K562 (cell line): Measurements from ENCODE around the gene SDCCAG8. TPM values are rescaled to one million over a fixed set of nuclear protein-coding genes. Genes with fewer than 3 reads are reported as not detected.

Experiments used
- AFF4 ChIP-seq: sonication (generic); formaldehyde crosslinking; IDR thresholded peaks from 2 replicates; pipeline ENCODE4 v1.8.0; 2023; ENCODE audit warnings: mild to moderate bottlenecking, missing genetic modification reagents
- CTBP1 ChIP-seq: fragments of 450-650 bp; IDR thresholded peaks from 2 replicates; pipeline ENCODE4 v1.6.1; 2016; ENCODE audit warnings: borderline replicate concordance
- EHMT2 ChIP-seq: fragments of 450-650 bp; IDR thresholded peaks from 2 replicates; pipeline ENCODE4 v1.6.1; 2018; ENCODE audit warnings: antibody characterized with exemption
- FOXK1 ChIP-seq: sonication (generic); formaldehyde crosslinking; IDR thresholded peaks from 2 replicates; pipeline ENCODE4 v1.8.0; 2022; ENCODE audit warnings: missing genetic modification reagents, mild to moderate bottlenecking, borderline replicate concordance
- ILF3 ChIP-seq: fragments of 450-650 bp; IDR thresholded peaks from 2 replicates; pipeline ENCODE4 v1.6.1; 2018; ENCODE audit warnings: antibody characterized with exemption, mild to moderate bottlenecking, moderate library complexity, borderline replicate concordance
- MAFF ChIP-seq: IDR thresholded peaks from 2 replicates; pipeline ENCODE4 v1.6.1; 2012; ENCODE audit warnings: low read length, improper control_type of control experiment
- NEUROD1 ChIP-seq: fragments of 150-350 bp; IDR thresholded peaks from 2 replicates; pipeline ENCODE4 v1.6.1; 2014; ENCODE audit warnings: borderline replicate concordance, low read length, low read depth; ENCODE audit not compliant: partially characterized antibody
- NFIC ChIP-seq: fragments of 450-650 bp; IDR thresholded peaks from 2 replicates; pipeline ENCODE4 v1.6.1; 2017; ENCODE audit warnings: mild to moderate bottlenecking, inconsistent platforms
- PHF20 ChIP-seq: fragments of 450-650 bp; IDR thresholded peaks from 2 replicates; pipeline ENCODE4 v1.6.1; 2018; ENCODE audit not compliant: partially characterized antibody
- PTTG1 ChIP-seq: fragments of 450-650 bp; IDR thresholded peaks from 2 replicates; pipeline ENCODE4 v1.6.1; 2016; ENCODE audit warnings: low read depth, mild to moderate bottlenecking, missing genetic modification characterization, missing compliant biosample characterization
- RAD21 ChIP-seq, 2 experiments: fragments of 250-450 bp in 1 of 2; fragments of 450-650 bp in 1 of 2; sonication (Bioruptor Pico) in 1 of 2; formaldehyde crosslinking in 1 of 2; IDR thresholded peaks in 1 of 2; conservative IDR thresholded peaks in 1 of 2; 2 replicates each; pipeline versions ENCODE4 v1.4.0 to v1.8.0; 2020 to 2022; ENCODE audit warnings: mild to moderate bottlenecking in 2 of 2, moderate library complexity in 1 of 2
- RBBP5 ChIP-seq: fragments of 200-600 bp; sonication (generic); IDR thresholded peaks from 2 replicates; pipeline ENCODE4 v1.6.1; 2012; ENCODE audit warnings: borderline replicate concordance, mild to moderate bottlenecking, low read length, control low read depth, inconsistent platforms; ENCODE audit not compliant: insufficient read depth, poor library complexity, severe bottlenecking
- RFX7 ChIP-seq: fragments of 250-450 bp; sonication (Bioruptor Pico); IDR thresholded peaks from 2 replicates; pipeline ENCODE4 v1.5.1; 2021; ENCODE audit warnings: mild to moderate bottlenecking
- SMC3 ChIP-seq: conservative IDR thresholded peaks from 2 replicates; pipeline ENCODE4 v1.6.1; 2011; ENCODE audit warnings: low read depth, low read length, improper control_type of control experiment; ENCODE audit not compliant: insufficient read depth
- SRSF7 ChIP-seq: fragments of 200-400 bp; formaldehyde crosslinking; optimal IDR thresholded peaks from 2 replicates; pipeline ENCODE3; 2017; ENCODE audit warnings: mild to moderate bottlenecking, low read depth, low read length
- SRSF9 ChIP-seq: fragments of 200-400 bp; formaldehyde crosslinking; IDR thresholded peaks from 2 replicates; pipeline ENCODE4 v1.6.1; 2017; ENCODE audit warnings: low read depth, low read length, borderline replicate concordance
- TBL1XR1 ChIP-seq, 2 experiments: IDR thresholded peaks; 2 replicates each; pipeline ENCODE4 v1.6.1; 2012; ENCODE audit warnings: improper control_type of control experiment in 2 of 2, low read length in 2 of 2, mild to moderate bottlenecking in 1 of 2
- ZNF212 ChIP-seq: fragments of 450-650 bp; formaldehyde crosslinking; IDR thresholded peaks from 2 replicates; pipeline ENCODE4 v1.4.0; 2020; ENCODE audit warnings: mild to moderate bottlenecking
- ZNF384 ChIP-seq: IDR thresholded peaks from 2 replicates; pipeline ENCODE4 v1.6.1; 2012; ENCODE audit warnings: low read depth, low read length, improper control_type of control experiment
- ZNF445 ChIP-seq: fragments of 250-450 bp; sonication (Bioruptor Pico); IDR thresholded peaks from 2 replicates; pipeline ENCODE4 v1.4.0; 2020; ENCODE audit warnings: low read depth, mild to moderate bottlenecking, moderate library complexity
- ZNF583 ChIP-seq: fragments of 250-450 bp; sonication (Bioruptor Pico); IDR thresholded peaks from 2 replicates; pipeline ENCODE4 v1.4.0; 2020
- ZNF695 ChIP-seq: fragments of 450-650 bp; formaldehyde crosslinking; IDR thresholded peaks from 2 replicates; pipeline ENCODE4 v1.4.0; 2020; ENCODE audit warnings: mild to moderate bottlenecking, moderate library complexity
- ZNF830 ChIP-seq: fragments of 250-450 bp; sonication (Bioruptor Pico); IDR thresholded peaks from 2 replicates; pipeline ENCODE4 v1.5.0; 2021; ENCODE audit warnings: mild to moderate bottlenecking
- polyA plus RNA-seq, 8 experiments: library from polyadenylated mRNA; depleted of rRNA in 4 of 8; stranded (reverse) in 5 of 8; unstranded in 3 of 8; fragments of >200 nt; fragmentation: Nextera tagmentation in 2 of 8; fragmentation: Illumina TruSeq in 1 of 8; extraction: Ambion mirVana in 2 of 8; extraction: Trizol in 1 of 8; gene quantifications; 2 replicates each; pipeline versions ENCODE4 v1.2.1 to v1.2.3, GENCODE V29; 2011 to 2014; ENCODE audit warnings: inconsistent platforms in 1 of 8, missing spikeins in 1 of 8
- total RNA-seq, 7 experiments: library from RNA; depleted of rRNA in 6 of 7; stranded (reverse); fragments of >200 nt in 6 of 7; fragmentation: Illumina TruSeq in 2 of 7; extraction: Trizol in 2 of 7; gene quantifications; 2 replicates each; pipeline versions ENCODE4 v1.2.1 to v1.2.3, GENCODE V29; 2011 to 2021; ENCODE audit warnings: low replicate concordance in 1 of 7
- TF ChIP-seq, protein P1 (sequence below), 2 experiments: fragments of 450-650 bp; IDR thresholded peaks; 2 replicates each; pipeline ENCODE4 v1.6.1; 2016
- TF ChIP-seq, protein P2 (sequence below): fragments of 250-450 bp; sonication (Bioruptor Pico); IDR thresholded peaks from 2 replicates; pipeline ENCODE4 v1.9.0; 2021; ENCODE audit warnings: mild to moderate bottlenecking
- TF ChIP-seq, protein P3 (sequence below): fragments of 250-450 bp; sonication (Bioruptor Pico); IDR thresholded peaks from 2 replicates; pipeline ENCODE4 v1.8.0; 2021; ENCODE audit warnings: moderate library complexity, mild to moderate bottlenecking, inconsistent platforms

Gene SDCCAG8
- total and polyA plus RNA-seq, 9 of the 15 experiments (the other 6 are each of a cell fraction or from before 2014, with no cell fraction given), result 17.9 to 36.7 (median 25.4) TPM

GRCh38 chr1:243421784-243422183, 165.9 kb downstream of the SDCCAG8 start (continued):
- TF ChIP-seq, protein P1, sequence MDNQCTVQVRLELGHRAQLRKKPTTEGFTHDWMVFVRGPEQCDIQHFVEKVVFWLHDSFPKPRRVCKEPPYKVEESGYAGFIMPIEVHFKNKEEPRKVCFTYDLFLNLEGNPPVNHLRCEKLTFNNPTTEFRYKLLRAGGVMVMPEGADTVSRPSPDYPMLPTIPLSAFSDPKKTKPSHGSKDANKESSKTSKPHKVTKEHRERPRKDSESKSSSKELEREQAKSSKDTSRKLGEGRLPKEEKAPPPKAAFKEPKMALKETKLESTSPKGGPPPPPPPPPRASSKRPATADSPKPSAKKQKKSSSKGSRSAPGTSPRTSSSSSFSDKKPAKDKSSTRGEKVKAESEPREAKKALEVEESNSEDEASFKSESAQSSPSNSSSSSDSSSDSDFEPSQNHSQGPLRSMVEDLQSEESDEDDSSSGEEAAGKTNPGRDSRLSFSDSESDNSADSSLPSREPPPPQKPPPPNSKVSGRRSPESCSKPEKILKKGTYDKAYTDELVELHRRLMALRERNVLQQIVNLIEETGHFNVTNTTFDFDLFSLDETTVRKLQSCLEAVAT (IDR thresholded peaks at IDR 0.05), result peak in 1 of 2 experiments; percentile 83; a peak in 1 of 4 replicates
- TF ChIP-seq SRSF7 (no peak), PTTG1 (tag) (no peak), ZNF830 (CRISPR knock-in tag) (no peak), MAFF (peak; percentile 86; the same call in 1 of the 2 replicates), CTBP1 (peak; percentile 62; the same call in 1 of the 2 replicates), RBBP5 (no peak), PHF20 (no peak), ZNF445 (no peak), RFX7 (no peak), ZNF212 (CRISPR knock-in tag) (no peak), NEUROD1 (peak; percentile 96), ZNF695 (CRISPR knock-in tag) (no peak), TBL1XR1 (IDR thresholded peaks at IDR 0.05; ENCODE audit: low read length in 2 of 2) (peak in 1 of 2 experiments; percentile 63; a peak in 1 of 4 replicates), AFF4 (no peak), ZNF583 (CRISPR knock-in tag) (no peak), ZNF384 (no peak), RAD21 (CRISPR knock-in tag; conservative IDR thresholded peaks at IDR 0.05 in 1 of 2, IDR thresholded peaks at IDR 0.05 in 1 of 2) (no peak), EHMT2 (no peak), SRSF9 (no peak), SMC3 (no peak), NFIC (no peak), ILF3 (no peak), FOXK1 (no peak)
- TF ChIP-seq, protein P2, sequence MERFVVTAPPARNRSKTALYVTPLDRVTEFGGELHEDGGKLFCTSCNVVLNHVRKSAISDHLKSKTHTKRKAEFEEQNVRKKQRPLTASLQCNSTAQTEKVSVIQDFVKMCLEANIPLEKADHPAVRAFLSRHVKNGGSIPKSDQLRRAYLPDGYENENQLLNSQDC, result no peak
- TF ChIP-seq, protein P3, sequence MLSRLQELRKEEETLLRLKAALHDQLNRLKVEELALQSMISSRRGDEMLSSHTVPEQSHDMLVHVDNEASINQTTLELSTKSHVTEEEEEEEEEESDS, result no peak
